ENCODE measurements around the gene NR3C1. TPM values are rescaled to one million over a fixed set of nuclear protein-coding genes. Genes with fewer than 3 reads are reported as not detected.

NR3C1 gene
- total and polyA plus RNA-seq, 2 of the 4 experiments (the other 2 are of a cell fraction) = 13.7 to 77.4 TPM

DNA sequence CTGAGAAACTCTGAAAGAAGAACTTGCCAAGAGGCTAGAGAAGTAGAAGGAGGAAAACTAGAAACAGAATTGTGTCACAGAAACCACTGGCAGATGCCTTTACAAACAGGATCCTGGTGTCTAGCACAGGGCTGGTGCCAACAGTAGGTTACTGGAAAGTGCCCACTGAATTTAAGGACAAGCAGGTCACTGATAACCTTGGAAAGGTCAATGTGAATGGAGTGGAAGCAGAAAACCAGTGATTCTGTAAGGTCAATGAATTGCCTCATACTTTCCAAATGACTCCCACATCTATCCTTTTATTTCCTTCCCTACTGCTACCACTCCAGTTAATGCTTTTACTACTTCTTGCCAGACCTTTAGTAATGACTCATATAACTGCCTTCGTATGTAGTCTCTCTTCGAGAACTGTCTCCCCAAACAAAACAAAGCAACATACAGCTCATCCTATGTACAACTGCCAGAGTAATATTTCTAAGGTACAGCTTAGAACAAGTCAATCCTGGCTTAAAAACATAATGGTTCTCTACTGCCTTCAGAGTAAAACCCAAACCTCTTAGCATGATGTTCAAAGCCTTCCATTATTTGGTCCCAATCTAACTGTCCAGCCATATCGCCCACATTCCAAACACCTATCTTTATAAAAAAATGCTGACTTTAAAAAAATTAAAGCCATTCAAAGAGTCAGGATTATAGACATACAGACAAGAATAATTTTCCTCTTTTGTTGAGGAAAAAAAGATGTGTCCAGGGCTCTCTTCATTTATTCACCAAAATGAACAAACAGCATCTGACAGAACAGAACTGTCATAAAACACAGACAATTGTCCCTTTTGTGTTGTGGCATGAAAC, 52.5 kb downstream of the NR3C1 start:
- Histone ChIP-seq H3K4me2 (ENCODE audit: low read depth, low read length) (peak overlapping the region; percentile 59; the same call in 1 of the 2 replicates), H3K27me3 (ENCODE audit: control insufficient read depth, insufficient read depth, low read length) (no peaks in the 10 kb centered on the region), H4K8ac (ENCODE audit: low read depth in 2 of 2, low read length in 2 of 2) (0 out of 4 replicates have a peak overlapping the region, but pooled peaks of 1 of the 2 experiments have one; percentile 24), H3K27ac (ENCODE audit: insufficient read depth, low read length) (peak overlapping the region; percentile 62), H3K4me1 (ENCODE audit: control insufficient read depth, insufficient read depth, low read length) (peaks cover 15% of the 10 kb centered on the region), H3K9ac (ENCODE audit: low read depth, low read length) (no peak overlapping the region), H3K4me3 (ENCODE audit: insufficient read depth, low read depth, low read length) (no peak overlapping the region), H3K56ac (ENCODE audit: extremely low read depth, insufficient read depth, low read length) (no peak overlapping the region), H4K20me1 (ENCODE audit: insufficient read depth, low read length) (peaks cover 56% of the 10 kb centered on the region; the same call in 1 of the 2 replicates), H3K79me1 (ENCODE audit: low read depth in 1 of 2, low read length in 2 of 2) (peaks cover 35 to 79% of the 10 kb centered on the region in 2 experiments), H2BK20ac (ENCODE audit: low read depth, low read length) (peak overlapping the region; percentile 30; the same call in 1 of the 2 replicates), H3K9me1 (ENCODE audit: insufficient read depth, low read length) (peaks cover 11% of the 10 kb centered on the region), H3K14ac (replicated peaks; ENCODE audit: low read depth, low read length) (peak overlapping the region; percentile 23; the same call in 1 of the 2 replicates), H2BK15ac (ENCODE audit: low read depth, low read length) (peak overlapping the region; percentile 45; the same call in 1 of the 3 replicates), H2AFZ (replicated peaks; ENCODE audit: low read length, poor library complexity) (no peak overlapping the region), H4K5ac (ENCODE audit: low read depth, low read length) (peak overlapping the region; percentile 64), H3K18ac (ENCODE audit: low read depth, low read length) (peak overlapping the region; percentile 76), H3K36me3 (ENCODE audit: control insufficient read depth, insufficient read depth, low read length) (peaks cover 2% of the 10 kb centered on the region; the same call in 1 of the 2 replicates), H4K91ac (ENCODE audit: insufficient read depth, low read depth, low read length) (0 out of 2 replicates have a peak overlapping the region, but pooled peaks have one; percentile 33), H3K9me3 (ENCODE audit: control insufficient read depth, insufficient read depth, low read length) (no peaks in the 10 kb centered on the region), H2BK120ac (ENCODE audit: low read depth, low read length) (0 out of 2 replicates have a peak overlapping the region, but pooled peaks have one; percentile 28), H2BK5ac (ENCODE audit: low read depth, low read length, poor library complexity, severe bottlenecking) (peak overlapping the region; percentile 56), H2AK5ac (ENCODE audit: low read depth, low read length) (peak overlapping the region; percentile 14; the same call in 1 of the 2 replicates), H2AK9ac (replicated peaks; ENCODE audit: low read depth, low read length, poor library complexity) (no peak overlapping the region), H3K4ac (ENCODE audit: low read depth, low read length) (peak overlapping the region; percentile 55; the same call in 1 of the 2 replicates), H3K23ac (ENCODE audit: low read depth, low read length) (peak overlapping the region; percentile 70; the same call in 1 of the 2 replicates)
- BruUV-seq (replicated peaks) = no TSS peak
- in situ Hi-C loops (cut with MboI; ENCODE audit: low sequenced_read_pairs) (no loop called here), dilution Hi-C loops (cut with HindIII; ENCODE audit: low sequenced_read_pairs, unreplicated experiment) (no loop called here), intact Hi-C loops (cut with micrococcal nuclease) (no loop called here)
- peak; percentile 37 for TF ChIP-seq MAFK (IDR thresholded peaks at IDR 0.05; ENCODE audit: low read depth, low read length)
- peak; percentile 24; the same call in 1 of the 2 replicates for TF ChIP-seq RAD21 (IDR thresholded peaks at IDR 0.05; ENCODE audit: low read length)
- TF ChIP-seq MAZ (IDR thresholded peaks at IDR 0.05; ENCODE audit: borderline replicate concordance, low read depth, low read length) = no peak
- no peak for TF ChIP-seq RFX5 (IDR thresholded peaks at IDR 0.05; ENCODE audit: low read depth, low read length)
- peak; percentile 63; the same call in 1 of the 2 replicates for TF ChIP-seq FOS (IDR thresholded peaks at IDR 0.05; ENCODE audit: low read depth, low read length)
- peak; percentile 92 for TF ChIP-seq CEBPB (IDR thresholded peaks at IDR 0.05; ENCODE audit: low read depth, low read length)
- peak; percentile 55 for TF ChIP-seq RCOR1 (IDR thresholded peaks at IDR 0.05; ENCODE audit: insufficient replicate concordance, low read length)
- DNase-seq (peak; percentile 95), ATAC-seq (ENCODE audit: low read depth) (peak; percentile 71)
- ChIA-PET POLR2A (ENCODE audit: unreplicated experiment) (no interaction called here), CTCF (interaction anchor here (0.6 to 0.9 kb wide), 2 partner anchors 46 to 52 kb away, joined by 3 read pairs; no protein-coding TSS in a partner anchor)
- no CpG with 5 or more reads among the region's 3 CpGs for WGBS, 2 experiments (ENCODE audit: extremely low coverage in 2 of 2, insufficient read length in 1 of 2)
